Prostate gland (tissue), 2 donors: Measurements from ENCODE around the gene PRKAA2.

Experiments
- POLR2A ChIP-seq: fragments of 450-650 bp; IDR thresholded peaks from one replicate; pipeline ENCODE4 v1.6.1; 2016; ENCODE audit warnings: antibody characterized with exemption, mild to moderate bottlenecking
- TF ChIP-seq, protein P1 (sequence below), 4 experiments: fragments of 200-600 bp in 2 of 4; fragments of 450-650 bp in 2 of 4; sonication (generic) in 2 of 4; IDR thresholded peaks; 1 replicate in 3 of 4; 2 replicates in 1 of 4; pipeline ENCODE4 v1.5.1; 2016 to 2019; ENCODE audit warnings: antibody characterized with exemption in 4 of 4, mild to moderate bottlenecking in 2 of 4, moderate library complexity in 2 of 4

- TF ChIP-seq, protein P1, sequence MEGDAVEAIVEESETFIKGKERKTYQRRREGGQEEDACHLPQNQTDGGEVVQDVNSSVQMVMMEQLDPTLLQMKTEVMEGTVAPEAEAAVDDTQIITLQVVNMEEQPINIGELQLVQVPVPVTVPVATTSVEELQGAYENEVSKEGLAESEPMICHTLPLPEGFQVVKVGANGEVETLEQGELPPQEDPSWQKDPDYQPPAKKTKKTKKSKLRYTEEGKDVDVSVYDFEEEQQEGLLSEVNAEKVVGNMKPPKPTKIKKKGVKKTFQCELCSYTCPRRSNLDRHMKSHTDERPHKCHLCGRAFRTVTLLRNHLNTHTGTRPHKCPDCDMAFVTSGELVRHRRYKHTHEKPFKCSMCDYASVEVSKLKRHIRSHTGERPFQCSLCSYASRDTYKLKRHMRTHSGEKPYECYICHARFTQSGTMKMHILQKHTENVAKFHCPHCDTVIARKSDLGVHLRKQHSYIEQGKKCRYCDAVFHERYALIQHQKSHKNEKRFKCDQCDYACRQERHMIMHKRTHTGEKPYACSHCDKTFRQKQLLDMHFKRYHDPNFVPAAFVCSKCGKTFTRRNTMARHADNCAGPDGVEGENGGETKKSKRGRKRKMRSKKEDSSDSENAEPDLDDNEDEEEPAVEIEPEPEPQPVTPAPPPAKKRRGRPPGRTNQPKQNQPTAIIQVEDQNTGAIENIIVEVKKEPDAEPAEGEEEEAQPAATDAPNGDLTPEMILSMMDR (IDR thresholded peaks at IDR 0.05): no peak
- TF ChIP-seq POLR2A: no peak
Measured at GRCh38 chr1:56670350-56670749, 25.2 kb downstream of the PRKAA2 start.
